BJ (cell line): ENCODE measurements around the gene CROCC. TPM values are rescaled to one million over a fixed set of nuclear protein-coding genes. Genes with fewer than 3 reads are reported as not detected.
"Not testable (repeated sequence)": the region's sequence is repeated elsewhere in the genome, so short reads cannot be mapped to it uniquely, and the experiment has no call there.

ENCODE experiments used
- CTCF ChIA-PET: fragments of 350-600 bp; formaldehyde crosslinking; extraction: SDS; loops from one replicate; lab custom pipeline; 2021; ENCODE audit warnings: antibody characterized with exemption, inconsistent platforms; lab: Yijun Ruan, JAX
- POLR2A ChIA-PET: fragments of 300-600 bp; sonication (Branson Sonifier 250); formaldehyde crosslinking; extraction: SDS; loops from one replicate; lab custom pipeline; 2021; ENCODE audit warnings: antibody characterized with exemption; lab: Charles Lee
- DNase-seq: peaks from one replicate; pipeline ENCODE4 v3.0.0-alpha.2; 2011; ENCODE audit warnings: low read depth
- H3K27me3 ChIP-seq: 2 replicates; pipeline ENCODE4 v1.6.0; 2011; ENCODE audit warnings: low read length; ENCODE audit not compliant: control insufficient read depth, insufficient read depth
- H3K36me3 ChIP-seq: 2 replicates; pipeline ENCODE4 v1.5.1; 2011; ENCODE audit warnings: low read length; ENCODE audit not compliant: control insufficient read depth, insufficient read depth
- H3K4me3 ChIP-seq: 2 replicates; pipeline ENCODE4 v1.5.1; 2011; ENCODE audit warnings: low read depth, mild to moderate bottlenecking, control low read depth, low read length
- polyA plus RNA-seq: library from polyadenylated mRNA; depleted of rRNA; stranded (reverse); fragments of >200 nt; gene quantifications from 2 replicates; pipeline ENCODE4 v1.2.3, GENCODE V29; 2011
- TF ChIP-seq, protein P1 (sequence below): IDR thresholded peaks from 2 replicates; pipeline ENCODE4 v1.5.1; 2011; ENCODE audit warnings: low read depth, mild to moderate bottlenecking, control low read depth, inconsistent platforms, low read length, moderate library complexity; ENCODE audit not compliant: insufficient read depth

The CROCC gene
- polyA plus RNA-seq, 1 experiment, result 12.1 TPM

DNA sequence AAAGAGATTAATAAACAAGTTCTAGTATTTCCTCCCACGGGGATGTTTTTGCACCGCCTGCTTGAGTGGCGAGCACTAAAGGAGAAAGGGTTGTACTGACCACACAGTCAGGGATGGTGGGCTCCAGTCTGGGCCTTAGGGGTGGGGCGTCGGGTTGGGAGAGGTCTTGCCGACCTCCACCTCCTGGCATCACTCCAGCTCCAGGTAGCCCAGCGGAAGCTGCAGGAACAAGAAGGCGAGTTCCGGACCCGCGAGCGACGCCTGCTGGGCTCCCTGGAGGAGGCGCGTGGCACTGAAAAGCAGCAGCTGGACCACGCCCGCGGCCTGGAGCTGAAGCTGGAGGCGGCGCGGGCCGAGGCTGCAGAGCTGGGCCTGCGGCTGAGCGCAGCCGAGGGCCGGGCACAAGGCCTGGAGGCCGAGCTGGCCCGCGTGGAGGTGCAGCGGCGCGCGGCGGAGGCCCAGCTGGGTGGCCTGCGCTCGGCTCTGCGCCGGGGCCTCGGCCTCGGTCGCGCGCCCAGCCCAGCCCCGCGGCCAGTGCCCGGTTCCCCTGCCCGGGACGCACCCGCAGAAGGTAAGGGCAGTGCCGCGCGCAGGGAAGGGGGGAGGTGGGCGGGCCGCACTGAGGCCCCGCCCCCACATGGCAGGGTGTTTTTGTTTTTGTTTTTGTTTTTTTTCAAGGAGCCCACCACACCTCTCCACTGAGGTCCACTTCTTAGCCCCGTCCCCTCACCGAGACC is 39.0 kb downstream of the CROCC start:
- Histone ChIP-seq H3K4me3 (peak overlapping the region; percentile 25), H3K27me3 (no peaks in the 10 kb centered on the region), H3K36me3 (peaks cover 3% of the 10 kb centered on the region; the same call in 1 of the 2 replicates)
- POLR2A ChIA-PET, result no interaction called here
- no peak for DNase-seq
- CTCF ChIA-PET, result interaction anchor here (0.7 to 4.1 kb wide), 23 partner anchors 11 to 173 kb away, joined by 3 to 55 read pairs (median 5); no protein-coding TSS in a partner anchor
- TF ChIP-seq, protein P1, sequence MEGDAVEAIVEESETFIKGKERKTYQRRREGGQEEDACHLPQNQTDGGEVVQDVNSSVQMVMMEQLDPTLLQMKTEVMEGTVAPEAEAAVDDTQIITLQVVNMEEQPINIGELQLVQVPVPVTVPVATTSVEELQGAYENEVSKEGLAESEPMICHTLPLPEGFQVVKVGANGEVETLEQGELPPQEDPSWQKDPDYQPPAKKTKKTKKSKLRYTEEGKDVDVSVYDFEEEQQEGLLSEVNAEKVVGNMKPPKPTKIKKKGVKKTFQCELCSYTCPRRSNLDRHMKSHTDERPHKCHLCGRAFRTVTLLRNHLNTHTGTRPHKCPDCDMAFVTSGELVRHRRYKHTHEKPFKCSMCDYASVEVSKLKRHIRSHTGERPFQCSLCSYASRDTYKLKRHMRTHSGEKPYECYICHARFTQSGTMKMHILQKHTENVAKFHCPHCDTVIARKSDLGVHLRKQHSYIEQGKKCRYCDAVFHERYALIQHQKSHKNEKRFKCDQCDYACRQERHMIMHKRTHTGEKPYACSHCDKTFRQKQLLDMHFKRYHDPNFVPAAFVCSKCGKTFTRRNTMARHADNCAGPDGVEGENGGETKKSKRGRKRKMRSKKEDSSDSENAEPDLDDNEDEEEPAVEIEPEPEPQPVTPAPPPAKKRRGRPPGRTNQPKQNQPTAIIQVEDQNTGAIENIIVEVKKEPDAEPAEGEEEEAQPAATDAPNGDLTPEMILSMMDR, result peak; percentile 85

DNA sequence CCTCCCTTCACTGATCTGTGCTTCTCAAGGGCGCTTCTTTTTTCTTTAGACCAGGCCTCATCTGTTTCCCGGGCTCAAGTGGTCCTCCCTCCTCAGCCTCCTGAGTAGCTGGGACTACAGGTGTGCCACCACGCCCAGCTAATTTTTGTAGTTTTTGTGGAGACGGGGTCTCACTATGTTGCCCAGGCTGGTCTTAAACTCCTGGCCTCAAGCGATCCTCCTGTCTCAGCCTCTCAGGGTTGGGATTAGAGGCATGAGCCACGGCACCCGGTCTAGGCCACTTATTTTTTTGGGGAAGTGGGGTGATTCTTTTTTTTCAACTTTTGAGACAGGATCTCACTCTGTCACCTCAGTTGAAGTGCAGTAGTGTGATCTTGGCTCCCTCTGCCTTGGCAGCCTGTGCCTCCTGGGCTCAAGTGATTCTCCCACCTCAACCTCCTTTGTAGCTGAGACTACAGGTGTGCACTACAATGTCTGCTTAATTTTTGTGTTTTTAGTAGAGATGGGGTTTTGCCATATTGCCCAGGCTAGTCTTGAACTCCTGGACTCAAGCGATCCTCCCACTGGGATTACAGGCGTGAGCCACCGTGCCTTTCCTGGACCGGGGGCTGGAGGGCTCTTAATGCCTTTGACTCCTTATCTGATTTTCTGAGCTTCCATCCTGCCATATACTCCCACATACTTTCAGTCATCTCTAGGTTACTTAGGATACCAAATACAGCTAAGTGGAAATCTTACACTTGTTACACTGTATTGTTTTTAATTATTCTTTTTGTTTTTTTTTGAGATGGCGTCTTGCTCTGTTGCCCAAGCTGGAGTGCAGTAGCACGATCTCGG is 39.8 kb downstream of the CROCC start:
- ChIA-PET POLR2A (no interaction called here), CTCF (interaction anchor here (0.7 to 4.1 kb wide), 20 partner anchors 10 to 172 kb away, joined by 3 to 55 read pairs (median 6); no protein-coding TSS in a partner anchor)
- H3K4me3 ChIP-seq, result peak overlapping the region; percentile 25

DNA sequence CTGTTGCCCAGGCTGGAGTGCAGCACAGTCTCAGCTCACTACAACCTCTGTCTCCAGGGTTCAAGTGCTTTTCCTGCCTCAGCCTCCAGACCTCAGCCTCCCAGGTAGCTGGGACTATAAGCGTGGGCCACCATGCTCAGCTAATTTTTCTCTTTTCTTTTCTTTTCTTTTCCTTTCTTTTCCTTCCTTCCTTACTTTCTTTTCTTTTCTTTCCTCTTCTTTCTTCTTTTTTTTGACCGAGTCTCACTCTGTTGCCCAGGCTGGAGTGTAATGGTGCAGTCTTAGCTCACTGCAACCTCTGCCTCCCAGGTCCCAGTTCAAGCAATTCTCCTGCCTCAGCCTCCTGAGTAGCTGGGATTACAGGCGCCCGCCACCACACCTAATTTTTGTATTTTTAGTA is 42.4 kb downstream of the CROCC start:
- not testable (repeated sequence) for H3K36me3 ChIP-seq, H3K4me3 ChIP-seq, H3K27me3 ChIP-seq, DNase-seq
- ChIA-PET POLR2A (interaction anchor here (0.6 kb wide), 2 partner anchors 13 to 82 kb away, joined by 3 to 6 read pairs; no protein-coding TSS in a partner anchor), CTCF (interaction anchor here (1.0 kb wide), 1 partner anchor 82 kb away, joined by 5 read pairs; no protein-coding TSS in a partner anchor)

More for the DNA sequence above, 39.8 kb downstream of the CROCC start:
- no peak for DNase-seq
- TF ChIP-seq, protein P1, result no peak
- Histone ChIP-seq H3K27me3 (no peaks in the 10 kb centered on the region), H3K36me3 (peaks cover 4% of the 10 kb centered on the region)

DNA sequence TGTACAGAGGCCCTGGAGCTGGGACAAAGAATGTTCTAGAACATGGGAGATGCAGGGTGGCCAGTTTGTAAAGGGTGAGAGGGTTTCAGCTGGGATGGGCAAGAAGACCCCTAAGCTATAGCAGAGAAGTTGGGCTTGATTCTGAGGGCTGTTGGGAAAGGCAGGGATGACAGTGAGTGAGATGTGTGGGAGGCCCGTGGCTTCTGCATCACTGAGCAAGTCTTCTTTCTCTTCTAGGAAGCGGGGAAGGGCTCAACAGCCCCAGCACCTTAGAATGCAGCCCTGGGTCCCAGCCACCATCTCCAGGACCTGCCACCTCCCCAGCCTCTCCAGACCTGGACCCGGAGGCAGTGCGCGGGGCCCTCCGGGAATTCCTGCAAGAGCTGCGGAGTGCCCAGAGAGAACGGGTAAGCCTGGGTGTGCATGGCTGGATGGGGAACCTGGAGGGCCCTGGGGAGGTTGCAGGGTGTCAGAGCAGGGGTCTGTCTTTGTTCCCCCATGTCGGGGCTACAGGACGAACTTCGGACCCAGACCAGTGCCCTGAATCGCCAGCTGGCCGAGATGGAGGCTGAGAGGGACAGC is 43.8 kb downstream of the CROCC start:
- no peak for DNase-seq
- Histone ChIP-seq H3K36me3 (peaks cover 6% of the 10 kb centered on the region), H3K4me3 (no peak overlapping the region), H3K27me3 (no peaks in the 10 kb centered on the region)
- POLR2A ChIA-PET, result no interaction called here
- CTCF ChIA-PET, result interaction anchor here (1.3 to 2.5 kb wide), 3 partner anchors 10 to 84 kb away, joined by 3 to 13 read pairs (median 4); no protein-coding TSS in a partner anchor
- TF ChIP-seq, protein P1, result no peak

DNA sequence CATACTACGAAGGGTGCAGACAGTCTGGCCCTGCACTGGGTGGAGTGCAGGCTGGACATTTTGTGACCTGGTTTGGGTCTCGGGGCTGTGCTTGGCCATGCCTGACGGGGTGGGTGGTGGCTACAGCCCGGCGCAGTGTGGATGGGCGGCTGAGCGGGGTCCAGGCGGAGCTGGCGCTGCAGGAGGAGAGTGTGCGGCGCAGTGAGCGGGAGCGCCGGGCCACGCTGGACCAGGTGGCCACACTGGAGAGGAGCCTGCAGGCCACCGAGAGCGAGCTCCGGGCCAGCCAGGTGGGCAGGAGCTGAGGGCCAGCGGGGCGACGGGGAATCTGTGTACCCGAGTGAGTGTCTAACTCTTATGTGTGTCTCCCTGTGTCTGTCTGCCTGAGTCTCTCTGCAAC is 44.6 kb downstream of the CROCC start:
- TF ChIP-seq, protein P1, result no peak
- ChIA-PET POLR2A (no interaction called here), CTCF (interaction anchor here (0.8 to 2.5 kb wide), 5 partner anchors 13 to 86 kb away, joined by 3 to 13 read pairs (median 6); no protein-coding TSS in a partner anchor)
- Histone ChIP-seq H3K27me3 (no peaks in the 10 kb centered on the region), H3K4me3 (no peak overlapping the region), H3K36me3 (peaks cover 6% of the 10 kb centered on the region)
- no peak for DNase-seq
